ENCODE measurements around the gene VWCE.

GRCh38 chr11:61331651-61332050 lies 36.5 kb upstream of the VWCE start:
- TF ChIP-seq CTCF (conservative IDR thresholded peaks at IDR 0.05; ENCODE audit: low read length) (no peak), EZH2phosphoT487 (IDR thresholded peaks at IDR 0.05; ENCODE audit: borderline replicate concordance, low read depth, low read length) (no peak)

Data from OCI-LY7 (cell line).